Neuronal stem cell (in vitro differentiated cells): ENCODE measurements around the gene ARHGEF9.

Experiments used
- DNase-seq: peaks from one replicate; pipeline ENCODE4 v3.0.0-alpha.2; 2013; ENCODE audit warnings: low spot score
- H2AFZ ChIP-seq: one replicate; pipeline ENCODE4 v1.6.1; 2013; ENCODE audit warnings: mild to moderate bottlenecking, low read length, inconsistent platforms
- H2AK5ac ChIP-seq: 2 replicates; pipeline ENCODE4 v1.6.1; 2013; ENCODE audit warnings: low read depth, mild to moderate bottlenecking, inconsistent platforms, low read length, moderate library complexity, mixed read lengths
- H2BK120ac ChIP-seq: 2 replicates; pipeline ENCODE4 v1.6.1; 2013; ENCODE audit warnings: low read depth, mild to moderate bottlenecking, inconsistent platforms, low read length, moderate library complexity, mixed read lengths
- H2BK12ac ChIP-seq: one replicate; pipeline ENCODE4 v1.6.1; 2013; ENCODE audit warnings: low read length, inconsistent platforms
- H2BK15ac ChIP-seq: 2 replicates; pipeline ENCODE4 v1.6.1; 2013; ENCODE audit warnings: mild to moderate bottlenecking, low read length, inconsistent platforms, mixed read lengths
- H2BK5ac ChIP-seq: one replicate; pipeline ENCODE4 v1.6.1; 2013; ENCODE audit warnings: inconsistent platforms, mild to moderate bottlenecking, low read length, moderate library complexity
- H3K14ac ChIP-seq: one replicate; pipeline ENCODE4 v1.6.1; 2013; ENCODE audit warnings: low read length, inconsistent platforms
- H3K18ac ChIP-seq: 2 replicates; pipeline ENCODE4 v1.6.1; 2013; ENCODE audit warnings: low read length, inconsistent platforms
- H3K23ac ChIP-seq: 2 replicates; pipeline ENCODE4 v1.6.1; 2013; ENCODE audit warnings: low read depth, mild to moderate bottlenecking, mixed read lengths, low read length, inconsistent platforms; ENCODE audit not compliant: poor library complexity
- H3K27ac ChIP-seq: replicated peaks from 3 replicates; pipeline ENCODE4 v1.5.1; 2013; ENCODE audit warnings: low read length, inconsistent platforms
- H3K27me3 ChIP-seq, 3 experiments: 2 replicates each; pipeline ENCODE4 v1.6.1; 2013; ENCODE audit warnings: low read length in 3 of 3, mild to moderate bottlenecking in 2 of 3, inconsistent platforms in 1 of 3, low read depth in 1 of 3, mixed read lengths in 1 of 3, moderate library complexity in 1 of 3; ENCODE audit not compliant: control insufficient read depth in 3 of 3, insufficient read depth in 3 of 3
- H3K36me3 ChIP-seq, 2 donors: replicated peaks in 1 of 2; 2 replicates each; pipeline ENCODE4 v1.6.1; 2013; ENCODE audit warnings: low read length in 2 of 2; ENCODE audit not compliant: control insufficient read depth in 2 of 2, insufficient read depth in 2 of 2
- H3K4ac ChIP-seq: 2 replicates; pipeline ENCODE4 v1.6.1; 2013; ENCODE audit warnings: inconsistent platforms, mild to moderate bottlenecking, low read length, moderate library complexity
- H3K4me1 ChIP-seq, 2 donors: 1 replicate in 1 of 2; 2 replicates in 1 of 2; pipeline ENCODE4 v1.6.1; 2013; ENCODE audit warnings: low read length in 2 of 2, low read depth in 1 of 2; ENCODE audit not compliant: control insufficient read depth in 2 of 2, insufficient read depth in 1 of 2
- H3K4me2 ChIP-seq: one replicate; pipeline ENCODE4 v1.6.1; 2013; ENCODE audit warnings: mild to moderate bottlenecking, low read length, inconsistent platforms; ENCODE audit not compliant: insufficient read depth, poor library complexity, severe bottlenecking
- H3K4me3 ChIP-seq, 2 donors: 2 replicates each; pipeline ENCODE4 v1.5.1; 2013; ENCODE audit warnings: low read length in 2 of 2, mild to moderate bottlenecking in 2 of 2, inconsistent platforms in 1 of 2, moderate library complexity in 1 of 2
- H3K79me1 ChIP-seq: one replicate; pipeline ENCODE4 v1.6.1; 2013; ENCODE audit warnings: low read depth, mild to moderate bottlenecking, inconsistent platforms, low read length, moderate library complexity
- H3K9ac ChIP-seq: one replicate; pipeline ENCODE4 v1.6.1; 2013; ENCODE audit warnings: mild to moderate bottlenecking, low read depth, low read length, inconsistent platforms; ENCODE audit not compliant: poor library complexity
- H3K9me3 ChIP-seq, 2 donors: replicated peaks in 1 of 2; 2 replicates each; pipeline versions ENCODE3 to v1.6.1; 2013; ENCODE audit warnings: low read length in 2 of 2, mild to moderate bottlenecking in 2 of 2, inconsistent platforms in 1 of 2, low read depth in 1 of 2, mixed read lengths in 1 of 2, moderate library complexity in 1 of 2; ENCODE audit not compliant: control insufficient read depth in 2 of 2, insufficient read depth in 1 of 2
- H4K8ac ChIP-seq: one replicate; pipeline ENCODE4 v1.6.1; 2013; ENCODE audit warnings: low read depth, mild to moderate bottlenecking, inconsistent platforms, low read length, moderate library complexity
- H4K91ac ChIP-seq: one replicate; pipeline ENCODE4 v1.6.1; 2013; ENCODE audit warnings: low read length, low read depth, mild to moderate bottlenecking, inconsistent platforms; ENCODE audit not compliant: poor library complexity
- WGBS, 2 donors: extraction: QIAGEN DNeasy Blood & Tissue Kit; methylation state at CpG; one replicate each; pipeline ENCODE4 v1.1.7; 2013; ENCODE audit warnings: missing lambda C conversion rate in 2 of 2, mixed read lengths in 1 of 2; ENCODE audit not compliant: insufficient read length in 2 of 2, insufficient replicate concordance in 1 of 2; ENCODE audit errors: extremely low coverage in 2 of 2; 5-methylcytosine and 5-hydroxymethylcytosine counted together

The ARHGEF9 gene

DNA sequence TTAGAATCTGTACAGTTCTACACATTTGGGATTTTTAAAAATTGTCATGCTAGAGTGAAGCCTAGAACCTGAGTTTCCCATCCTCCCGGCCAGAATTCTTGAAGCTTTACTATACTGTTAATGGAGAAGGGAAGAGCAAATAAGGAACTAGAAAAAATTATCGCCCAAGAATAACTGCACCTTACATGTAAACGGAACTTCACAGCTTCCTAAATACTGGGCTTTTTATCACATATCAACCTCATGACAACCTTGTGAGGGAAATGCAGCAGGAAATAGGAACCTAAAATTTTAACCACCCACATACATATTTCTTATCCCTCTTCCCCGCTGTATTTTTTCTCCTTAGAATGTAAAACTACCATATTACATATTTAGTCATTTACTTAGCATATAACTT lies 19.3 kb downstream of the ARHGEF9 start:
- no peak for DNase-seq
- Histone ChIP-seq H3K4me2 (no peak overlapping the region), H3K23ac (no peak overlapping the region), H4K8ac (no peak overlapping the region), H2AFZ (no peak overlapping the region), H3K4me1 (peaks cover 0 to 4% of the 10 kb centered on the region in 2 donors), H2AK5ac (no peak overlapping the region), H3K4ac (no peak overlapping the region), H3K4me3 (no peak overlapping the region), H3K27me3 (no peaks in the 10 kb centered on the region), H3K9me3 (no peaks in the 10 kb centered on the region), H3K18ac (no peak overlapping the region), H3K79me1 (no peaks in the 10 kb centered on the region), H3K14ac (no peak overlapping the region), H2BK5ac (no peak overlapping the region), H4K91ac (no peak overlapping the region), H2BK120ac (no peak overlapping the region), H2BK15ac (no peak overlapping the region), H2BK12ac (no peak overlapping the region), H3K27ac (no peak overlapping the region), H3K36me3 (no peaks in the 10 kb centered on the region), H3K9ac (no peak overlapping the region)
- 100% methylated on average over 1 of the region's 4 CpGs; no CpG with 5 or more reads in 1 of the 2 donors for WGBS, 2 donors

DNA sequence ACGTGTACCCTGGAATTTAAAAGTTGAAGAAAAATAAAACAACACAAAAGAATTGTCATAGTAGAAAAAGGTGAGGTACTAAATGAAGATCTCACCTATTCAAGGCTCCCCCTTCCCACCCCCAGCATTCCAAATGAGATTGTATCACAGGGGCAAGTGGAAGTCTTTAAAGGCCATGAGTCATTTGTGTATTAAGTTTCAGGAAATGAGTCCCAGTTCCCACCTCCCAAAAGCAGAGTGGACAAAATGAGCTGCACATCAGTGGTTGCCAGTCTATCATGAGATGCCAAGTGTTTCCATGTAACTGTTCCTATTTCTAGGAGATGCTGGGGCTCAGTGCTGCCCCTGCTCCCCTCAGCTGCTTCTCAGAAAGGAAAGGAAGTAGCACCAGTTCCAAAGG lies 20.1 kb downstream of the ARHGEF9 start:
- no peak overlapping the region for H2BK5ac ChIP-seq
- H3K18ac ChIP-seq = no peak overlapping the region
- no peak overlapping the region for H3K4me3 ChIP-seq
- no CpG with 5 or more reads among the region's 1 CpG for WGBS, 2 donors
- no peak overlapping the region for H2BK12ac ChIP-seq
- no peak overlapping the region for H3K14ac ChIP-seq
- H3K4ac ChIP-seq = no peak overlapping the region
- H3K4me2 ChIP-seq = no peak overlapping the region
- H3K4me1 ChIP-seq = peaks cover 0 to 4% of the 10 kb centered on the region in 2 donors
- no peak overlapping the region for H3K9ac ChIP-seq
- H3K23ac ChIP-seq = no peak overlapping the region
- H3K36me3 ChIP-seq = no peaks in the 10 kb centered on the region
- H3K27me3 ChIP-seq = no peaks in the 10 kb centered on the region
- H2AFZ ChIP-seq = no peak overlapping the region
- H4K91ac ChIP-seq = no peak overlapping the region
- no peaks in the 10 kb centered on the region for H3K9me3 ChIP-seq
- no peak overlapping the region for H2AK5ac ChIP-seq
- no peak overlapping the region for H2BK120ac ChIP-seq
- H2BK15ac ChIP-seq = no peak overlapping the region
- H3K27ac ChIP-seq = no peak overlapping the region
- no peak overlapping the region for H4K8ac ChIP-seq
- H3K79me1 ChIP-seq = no peaks in the 10 kb centered on the region
- DNase-seq = no peak

DNA sequence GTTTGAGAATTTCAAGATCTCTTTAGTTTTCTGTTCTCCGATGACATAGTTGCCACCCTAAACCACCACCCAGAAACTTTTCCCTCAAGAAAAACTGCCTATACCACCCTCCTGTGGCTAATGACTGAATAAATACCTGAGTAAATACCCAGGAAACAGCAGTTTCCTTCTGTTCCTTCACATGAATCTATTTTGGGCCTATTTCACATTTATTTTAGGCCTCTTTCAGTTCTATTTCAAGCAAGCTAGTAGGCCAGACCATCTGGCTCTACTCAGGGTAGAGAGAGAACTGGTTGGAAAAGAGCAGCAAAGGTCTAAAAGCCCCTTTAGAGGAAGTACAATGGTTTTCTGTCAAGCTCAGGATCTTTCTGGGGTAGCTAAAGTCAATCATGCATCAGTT lies 23.4 kb downstream of the ARHGEF9 start:
- H4K8ac ChIP-seq = no peak overlapping the region
- H2BK120ac ChIP-seq = no peak overlapping the region
- no peak overlapping the region for H3K4ac ChIP-seq
- no peak overlapping the region for H3K9ac ChIP-seq
- H3K9me3 ChIP-seq = no peaks in the 10 kb centered on the region
- WGBS, 2 donors = no CpG with 5 or more reads among the region's 1 CpG
- H3K4me3 ChIP-seq = no peak overlapping the region
- no peak overlapping the region for H2BK5ac ChIP-seq
- H3K4me1 ChIP-seq = peaks cover 0 to 4% of the 10 kb centered on the region in 2 donors
- H3K79me1 ChIP-seq = no peaks in the 10 kb centered on the region
- peaks cover 0 to 2% (median 0%) of the 10 kb centered on the region in 3 experiments for H3K27me3 ChIP-seq
- H3K18ac ChIP-seq = no peak overlapping the region
- H3K27ac ChIP-seq = no peak overlapping the region
- H2BK12ac ChIP-seq = no peak overlapping the region
- no peak overlapping the region for H2AK5ac ChIP-seq
- no peak for DNase-seq
- H3K23ac ChIP-seq = no peak overlapping the region
- H3K36me3 ChIP-seq = no peaks in the 10 kb centered on the region
- no peak overlapping the region for H2BK15ac ChIP-seq
- no peak overlapping the region for H3K14ac ChIP-seq
- no peak overlapping the region for H2AFZ ChIP-seq
- H3K4me2 ChIP-seq = no peak overlapping the region
- H4K91ac ChIP-seq = no peak overlapping the region

DNA sequence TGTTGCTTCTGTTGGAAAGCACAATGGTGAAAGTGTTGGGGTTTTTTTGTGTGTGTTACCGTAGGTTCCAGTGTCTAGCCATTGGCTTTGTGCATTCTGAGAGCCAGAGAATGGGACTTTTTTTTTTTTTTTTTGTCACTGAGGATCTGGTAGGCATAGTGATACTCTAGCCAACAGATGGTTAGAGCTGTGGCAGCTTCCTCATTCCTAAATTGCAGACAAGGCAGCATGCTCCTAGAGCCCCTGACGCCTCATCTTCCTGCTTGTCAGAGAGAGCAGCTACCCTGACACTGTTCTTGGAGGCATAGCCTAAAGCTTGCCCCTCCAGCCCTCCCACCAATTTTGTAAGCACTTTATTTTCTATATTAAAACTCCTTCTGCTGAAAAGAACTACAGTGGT lies 27.0 kb downstream of the ARHGEF9 start:
- no peak overlapping the region for H4K91ac ChIP-seq
- H3K4me3 ChIP-seq = no peak overlapping the region
- no CpG with 5 or more reads among the region's 2 CpGs for WGBS, 2 donors
- H2AFZ ChIP-seq = no peak overlapping the region
- H4K8ac ChIP-seq = no peak overlapping the region
- DNase-seq = no peak
- no peaks in the 10 kb centered on the region for H3K79me1 ChIP-seq
- H3K27me3 ChIP-seq = peaks cover 0 to 2% (median 0%) of the 10 kb centered on the region in 3 experiments
- no peak overlapping the region for H3K9ac ChIP-seq
- no peak overlapping the region for H2AK5ac ChIP-seq
- no peak overlapping the region for H3K14ac ChIP-seq
- H3K4ac ChIP-seq = no peak overlapping the region
- H3K23ac ChIP-seq = no peak overlapping the region
- peaks cover 0 to 2% of the 10 kb centered on the region in 2 donors for H3K4me1 ChIP-seq
- H3K9me3 ChIP-seq = no peaks in the 10 kb centered on the region
- H3K36me3 ChIP-seq = no peaks in the 10 kb centered on the region
- H2BK15ac ChIP-seq = no peak overlapping the region
- no peak overlapping the region for H3K4me2 ChIP-seq
- H2BK5ac ChIP-seq = no peak overlapping the region
- H3K18ac ChIP-seq = no peak overlapping the region
- H2BK12ac ChIP-seq = no peak overlapping the region
- H2BK120ac ChIP-seq = no peak overlapping the region
- no peak overlapping the region for H3K27ac ChIP-seq
